Measurements from ENCODE around the gene TAF3. TPM values are rescaled to one million over a fixed set of nuclear protein-coding genes. Genes with fewer than 3 reads are reported as not detected.

Gene TAF3
- total and polyA plus RNA-seq, 12 donors = 3.6 to 14.9 (median 11.0) TPM

GRCh38 chr10:7945469-7946187, 127.3 kb downstream of the TAF3 start:
- WGBS, 2 donors = 78 to 81% methylated on average over 11 of the region's 11 CpGs
- H3K27me3 ChIP-seq = no peaks in the 10 kb centered on the region
- H3K27ac ChIP-seq = no peak overlapping the region
- DNase-seq (no peak), ATAC-seq (no peak)
- intact Hi-C loops (cut with DNase I) = no loop called here
- peaks cover 0 to 3% (median 0%) of the 10 kb centered on the region in 11 donors for H3K9me3 ChIP-seq
- no peak overlapping the region for H3K4me3 ChIP-seq
- peaks cover 0 to 14% (median 3%) of the 10 kb centered on the region in 9 donors for H3K4me1 ChIP-seq
- H3K36me3 ChIP-seq = no peaks in the 10 kb centered on the region
- no peak for TF ChIP-seq CTCF (IDR thresholded peaks at IDR 0.05)

GRCh38 chr10:7948371-7949000, 130.2 kb downstream of the TAF3 start:
- no peak overlapping the region for H3K27ac ChIP-seq
- H3K9me3 ChIP-seq = peaks cover 0 to 11% (median 0%) of the 10 kb centered on the region in 11 donors
- intact Hi-C loops (cut with DNase I) = no loop called here
- H3K36me3 ChIP-seq = no peaks in the 10 kb centered on the region
- H3K27me3 ChIP-seq = no peaks in the 10 kb centered on the region
- DNase-seq = no peak
- 94 to 95% methylated on average over 6 of the region's 6 CpGs for WGBS, 2 donors
- H3K4me3 ChIP-seq = no peak overlapping the region
- peaks cover 0 to 14% (median 3%) of the 10 kb centered on the region in 9 donors for H3K4me1 ChIP-seq
- no peak for ATAC-seq
- no peak for TF ChIP-seq CTCF (IDR thresholded peaks at IDR 0.05)

- ATAC-seq = no peak
- Histone ChIP-seq H3K4me1 (peaks cover 0 to 6% (median 1%) of the 10 kb centered on the region in 9 donors), H3K9me3 (peaks cover 0 to 11% (median 0%) of the 10 kb centered on the region in 11 donors), H3K36me3 (no peaks in the 10 kb centered on the region), H3K27me3 (no peaks in the 10 kb centered on the region), H3K4me3 (no peak overlapping the region), H3K27ac (no peak overlapping the region)
- 96 to 98% methylated on average over 9 of the region's 9 CpGs for WGBS, 2 donors
- intact Hi-C loops (cut with DNase I) = no loop called here
- TF ChIP-seq CTCF (IDR thresholded peaks at IDR 0.05) = no peak
- DNase-seq = no peak
Observed at GRCh38 chr10:7950981-7951847, 132.9 kb downstream of the TAF3 start.

- H3K9me3 ChIP-seq = peaks cover 0 to 11% (median 0%) of the 10 kb centered on the region in 11 donors
- H3K4me1 ChIP-seq = peaks cover 0 to 14% (median 9%) of the 10 kb centered on the region in 9 donors
- H3K36me3 ChIP-seq = no peaks in the 10 kb centered on the region
- intact Hi-C loops (cut with DNase I) = no loop called here
- WGBS, 2 donors = 96 to 100% methylated on average over 3 of the region's 3 CpGs
- TF ChIP-seq CTCF (IDR thresholded peaks at IDR 0.05) = no peak
- no peak overlapping the region for H3K4me3 ChIP-seq
- ATAC-seq = no peak
- no peak overlapping the region for H3K27ac ChIP-seq
- DNase-seq = no peak
- no peaks in the 10 kb centered on the region for H3K27me3 ChIP-seq
Observed at GRCh38 chr10:7952266-7952665, 134.0 kb downstream of the TAF3 start.

Measured in heart right ventricle (tissue), 16 donors.